GM12878 (cell line): ENCODE data around the gene OR2V1. TPM values are rescaled to one million over a fixed set of nuclear protein-coding genes. Genes with fewer than 3 reads are reported as not detected.
A peak's percentile ranks its signal among the peaks of the same experiment; 100 is the strongest.

ENCODE experiments used
- ATAC-seq: fragments of 200-7000 bp; cut with Tn5 transposase; 3 replicates; pipeline ENCODE4 v1.9.1; 2020; ENCODE audit warnings: mild to moderate bottlenecking, moderate library complexity
- BruUV-seq: library from RNA; stranded (reverse); fragments of 400-500 nt; replicated peaks from 2 replicates; lab custom pipeline; 2021; lab: Mats Ljungman, UMichigan
- CTCF ChIA-PET: fragments of 300-600 bp; sonication (Branson Sonifier 250); formaldehyde crosslinking; extraction: SDS; loops from one replicate; lab custom pipeline; 2021; ENCODE audit warnings: inconsistent platforms; lab: Yijun Ruan, JAX
- POLR2A ChIA-PET: fragments of 350-600 bp; formaldehyde crosslinking; extraction: SDS; loops from one replicate; lab custom pipeline; 2021; ENCODE audit warnings: inconsistent platforms; lab: Charles Lee
- RAD21 ChIA-PET: fragments of 300-600 bp; sonication (Branson Sonifier 250); formaldehyde crosslinking; loops from one replicate; lab custom pipeline; 2023; ENCODE audit warnings: antibody characterized with exemption; ENCODE audit not compliant: unreplicated experiment; lab: Charles Lee
- SMC1A ChIA-PET: fragments of 300-600 bp; sonication (Branson Sonifier 250); formaldehyde crosslinking; loops from one replicate; lab custom pipeline; 2023; ENCODE audit not compliant: unreplicated experiment, uncharacterized antibody; lab: Charles Lee
- DNase-seq: peaks from one replicate; pipeline ENCODE4 v3.0.0-alpha.2; 2011; ENCODE audit warnings: low read depth, low spot score
- FAIRE-seq: peaks from 3 replicates; lab custom pipeline; 2011; peaks lifted over from hg19 to GRCh38; lab: Jason Lieb, UNC
- H2AFZ ChIP-seq: 2 replicates; pipeline ENCODE4 v1.6.0; 2011; ENCODE audit warnings: low read depth, low read length, control low read depth; ENCODE audit not compliant: control insufficient read depth
- H3K27ac ChIP-seq: 2 replicates; pipeline ENCODE4 v1.5.1; 2011; ENCODE audit warnings: control low read depth; ENCODE audit not compliant: control insufficient read depth, insufficient read depth
- H3K27me3 ChIP-seq, 2 experiments: replicated peaks in 1 of 2; 2 replicates each; pipeline versions ENCODE4 v1.6.0 to v1.6.1; 2011; ENCODE audit warnings: low read length in 1 of 2; ENCODE audit not compliant: control insufficient read depth in 2 of 2, insufficient read depth in 2 of 2
- H3K36me3 ChIP-seq, 2 experiments: 2 replicates each; pipeline ENCODE4 v1.5.1; 2011; ENCODE audit warnings: low read length in 1 of 2; ENCODE audit not compliant: control insufficient read depth in 2 of 2, insufficient read depth in 2 of 2
- H3K4me1 ChIP-seq: 2 replicates; pipeline ENCODE4 v1.6.1; 2011; ENCODE audit warnings: mild to moderate bottlenecking, low read length, moderate library complexity, mixed read lengths; ENCODE audit not compliant: control insufficient read depth, insufficient read depth
- H3K4me2 ChIP-seq: 2 replicates; pipeline ENCODE4 v1.6.0; 2011; ENCODE audit warnings: control low read depth; ENCODE audit not compliant: control insufficient read depth, insufficient read depth
- H3K4me3 ChIP-seq: fragments of 200-600 bp; sonication (generic); 2 replicates; pipeline ENCODE4 v1.5.1; 2016
- H3K79me2 ChIP-seq: 2 replicates; pipeline ENCODE4 v1.6.0; 2011; ENCODE audit warnings: low read length; ENCODE audit not compliant: control insufficient read depth, insufficient read depth
- H3K9ac ChIP-seq: 2 replicates; pipeline ENCODE4 v1.8.0; 2011; ENCODE audit warnings: low read length, control low read depth, mixed read lengths; ENCODE audit not compliant: control insufficient read depth, insufficient read depth
- H3K9me3 ChIP-seq: replicated peaks from 3 replicates; pipeline ENCODE4 v1.5.1; 2011; ENCODE audit warnings: mild to moderate bottlenecking, low read length; ENCODE audit not compliant: control insufficient read depth, insufficient read depth
- H4K20me1 ChIP-seq: 2 replicates; pipeline ENCODE4 v1.6.0; 2011; ENCODE audit not compliant: control insufficient read depth, insufficient read depth
- POLR2AphosphoS5 ChIP-seq: IDR thresholded peaks from 2 replicates; pipeline ENCODE4 v1.6.1; 2011; ENCODE audit warnings: mild to moderate bottlenecking, low read length, inconsistent platforms
- WGBS: methylation state at CpG from one replicate; pipeline ENCODE4 v1.1.6; 2016; ENCODE audit warnings: low lambda C conversion rate; ENCODE audit not compliant: insufficient replicate concordance, insufficient coverage; ENCODE audit errors: missing lambda C conversion rate; 5-methylcytosine and 5-hydroxymethylcytosine counted together
- in situ Hi-C: fragments of 300-500 bp; cut with MboI; formaldehyde crosslinking; loops from 9 replicates; pipeline ENCODE4 v1.14.3; 2018; ENCODE audit warnings: mixed read lengths
- intact Hi-C: fragments of 100-400 bp; cut with micrococcal nuclease; formaldehyde crosslinking; loops from one replicate; pipeline ENCODE4 v1.14.2; 2022; ENCODE audit not compliant: unreplicated experiment
- polyA plus RNA-seq, 11 experiments: library from polyadenylated mRNA; depleted of rRNA in 4 of 11; unstranded in 6 of 11; stranded (reverse) in 5 of 11; fragments of >200 nt; fragmentation: Nextera tagmentation in 4 of 11; fragmentation: Illumina TruSeq in 1 of 11; extraction: Ambion mirVana in 4 of 11; extraction: Trizol in 1 of 11; gene quantifications; 1 replicate in 1 of 11; 2 replicates in 10 of 11; pipeline versions ENCODE4 v1.2.1 to v1.2.3, GENCODE V29; 2011 to 2016; ENCODE audit warnings: inconsistent platforms in 2 of 11, missing spikeins in 2 of 11, low read depth in 1 of 11
- total RNA-seq, 4 experiments: library from RNA; depleted of rRNA in 3 of 4; stranded (reverse); fragments of >200 nt in 3 of 4; fragmentation: Illumina TruSeq in 1 of 4; extraction: Trizol in 1 of 4; gene quantifications; 2 replicates each; pipeline versions ENCODE4 v1.2.1 to v1.2.3, GENCODE V29; 2013 to 2021
- TF ChIP-seq, protein P1 (sequence below): fragments of 450-650 bp; IDR thresholded peaks from 2 replicates; pipeline ENCODE4 v1.6.1; 2017; ENCODE audit warnings: mild to moderate bottlenecking, moderate library complexity
- TF ChIP-seq, protein P2 (sequence below): IDR thresholded peaks from 2 replicates; pipeline ENCODE4 v1.6.1; 2011; ENCODE audit warnings: mild to moderate bottlenecking, low read depth, low read length, moderate library complexity; ENCODE audit not compliant: insufficient replicate concordance

OR2V1 gene
- total and polyA plus RNA-seq, 10 of the 15 experiments (the other 5 are each of a cell fraction or from before 2014, with no cell fraction given): 0.20 to 4.4 TPM; not detected in 8

DNA sequence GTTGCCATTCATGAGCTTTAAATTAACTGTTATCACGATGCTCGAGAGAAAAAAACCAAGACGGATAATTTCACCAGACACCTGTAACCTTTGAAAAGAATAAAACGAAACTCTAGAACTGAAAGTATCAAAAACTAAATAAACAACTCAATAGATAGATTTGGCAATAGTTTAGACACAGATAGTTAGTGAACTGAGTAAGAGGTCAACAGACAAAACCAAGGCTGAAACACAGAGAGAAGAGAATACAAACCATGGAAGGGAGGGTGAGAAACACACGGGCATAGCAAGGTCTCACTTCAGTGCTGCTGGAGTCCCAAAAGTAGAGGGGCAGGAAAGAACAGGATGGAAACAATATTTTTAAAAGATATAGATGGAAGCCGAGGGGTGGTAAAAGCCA lies 3.3 kb upstream of the OR2V1 start:
- H3K27me3 ChIP-seq: no peaks in the 10 kb centered on the region; a peak in 1 of 4 replicates
- H2AFZ ChIP-seq: no peak overlapping the region
- BruUV-seq: no TSS peak
- ChIA-PET RAD21 (interaction anchor here (0.9 to 1.8 kb wide), 3 partner anchors 16 to 35 kb away, joined by 3 to 6 read pairs (median 4); no protein-coding TSS in a partner anchor), CTCF (interaction anchor here (0.7 to 1.4 kb wide), 4 partner anchors 23 to 79 kb away, joined by 3 to 5 read pairs (median 3); no protein-coding TSS in a partner anchor)
- no peak overlapping the region for H3K4me3 ChIP-seq
- no peaks in the 10 kb centered on the region for H4K20me1 ChIP-seq
- ATAC-seq (peak; percentile 44; the same call in 1 of the 3 replicates), FAIRE-seq (no peak)
- TF ChIP-seq, protein P1, sequence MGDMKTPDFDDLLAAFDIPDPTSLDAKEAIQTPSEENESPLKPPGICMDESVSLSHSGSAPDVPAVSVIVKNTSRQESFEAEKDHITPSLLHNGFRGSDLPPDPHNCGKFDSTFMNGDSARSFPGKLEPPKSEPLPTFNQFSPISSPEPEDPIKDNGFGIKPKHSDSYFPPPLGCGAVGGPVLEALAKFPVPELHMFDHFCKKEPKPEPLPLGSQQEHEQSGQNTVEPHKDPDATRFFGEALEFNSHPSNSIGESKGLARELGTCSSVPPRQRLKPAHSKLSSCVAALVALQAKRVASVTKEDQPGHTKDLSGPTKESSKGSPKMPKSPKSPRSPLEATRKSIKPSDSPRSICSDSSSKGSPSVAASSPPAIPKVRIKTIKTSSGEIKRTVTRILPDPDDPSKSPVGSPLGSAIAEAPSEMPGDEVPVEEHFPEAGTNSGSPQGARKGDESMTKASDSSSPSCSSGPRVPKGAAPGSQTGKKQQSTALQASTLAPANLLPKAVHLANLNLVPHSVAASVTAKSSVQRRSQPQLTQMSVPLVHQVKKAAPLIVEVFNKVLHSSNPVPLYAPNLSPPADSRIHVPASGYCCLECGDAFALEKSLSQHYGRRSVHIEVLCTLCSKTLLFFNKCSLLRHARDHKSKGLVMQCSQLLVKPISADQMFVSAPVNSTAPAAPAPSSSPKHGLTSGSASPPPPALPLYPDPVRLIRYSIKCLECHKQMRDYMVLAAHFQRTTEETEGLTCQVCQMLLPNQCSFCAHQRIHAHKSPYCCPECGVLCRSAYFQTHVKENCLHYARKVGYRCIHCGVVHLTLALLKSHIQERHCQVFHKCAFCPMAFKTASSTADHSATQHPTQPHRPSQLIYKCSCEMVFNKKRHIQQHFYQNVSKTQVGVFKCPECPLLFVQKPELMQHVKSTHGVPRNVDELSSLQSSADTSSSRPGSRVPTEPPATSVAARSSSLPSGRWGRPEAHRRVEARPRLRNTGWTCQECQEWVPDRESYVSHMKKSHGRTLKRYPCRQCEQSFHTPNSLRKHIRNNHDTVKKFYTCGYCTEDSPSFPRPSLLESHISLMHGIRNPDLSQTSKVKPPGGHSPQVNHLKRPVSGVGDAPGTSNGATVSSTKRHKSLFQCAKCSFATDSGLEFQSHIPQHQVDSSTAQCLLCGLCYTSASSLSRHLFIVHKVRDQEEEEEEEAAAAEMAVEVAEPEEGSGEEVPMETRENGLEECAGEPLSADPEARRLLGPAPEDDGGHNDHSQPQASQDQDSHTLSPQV: no peak
- TF ChIP-seq POLR2AphosphoS5: no peak
- TF ChIP-seq, protein P2, sequence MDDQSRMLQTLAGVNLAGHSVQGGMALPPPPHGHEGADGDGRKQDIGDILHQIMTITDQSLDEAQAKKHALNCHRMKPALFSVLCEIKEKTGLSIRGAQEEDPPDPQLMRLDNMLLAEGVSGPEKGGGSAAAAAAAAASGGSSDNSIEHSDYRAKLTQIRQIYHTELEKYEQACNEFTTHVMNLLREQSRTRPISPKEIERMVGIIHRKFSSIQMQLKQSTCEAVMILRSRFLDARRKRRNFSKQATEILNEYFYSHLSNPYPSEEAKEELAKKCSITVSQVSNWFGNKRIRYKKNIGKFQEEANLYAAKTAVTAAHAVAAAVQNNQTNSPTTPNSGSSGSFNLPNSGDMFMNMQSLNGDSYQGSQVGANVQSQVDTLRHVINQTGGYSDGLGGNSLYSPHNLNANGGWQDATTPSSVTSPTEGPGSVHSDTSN: no peak
- TF ChIP-seq, all 136 proteins: peak for 0
- Histone ChIP-seq H3K4me1 (no peaks in the 10 kb centered on the region), H3K27ac (no peak overlapping the region), H3K4me2 (no peak overlapping the region), H3K79me2 (no peaks in the 10 kb centered on the region), H3K36me3 (no peaks in the 10 kb centered on the region), H3K9ac (no peak overlapping the region), H3K9me3 (peaks cover 1% of the 10 kb centered on the region; the same call in 1 of the 3 replicates)
- ChIA-PET SMC1A (interaction anchor here (0.7 to 1.4 kb wide), 6 partner anchors 8 to 265 kb away, joined by 3 to 5 read pairs (median 4); no protein-coding TSS in a partner anchor), POLR2A (interaction anchor here (0.6 to 1.3 kb wide), 5 partner anchors 8 to 123 kb away, joined by 3 to 8 read pairs (median 4); no protein-coding TSS in a partner anchor)
- intact Hi-C loops: no loop called here
- no peak for DNase-seq
- 66% methylated on average over 6 of the region's 6 CpGs for WGBS
- in situ Hi-C loops: no loop called here
